NCI-H1092 (cell line): ENCODE results near the gene ANKRD10.

Experiments
- DNase-seq: peaks from one replicate; lab custom pipeline; 2025; lab: John Stamatoyannopoulos, UW

Gene ANKRD10

DNA sequence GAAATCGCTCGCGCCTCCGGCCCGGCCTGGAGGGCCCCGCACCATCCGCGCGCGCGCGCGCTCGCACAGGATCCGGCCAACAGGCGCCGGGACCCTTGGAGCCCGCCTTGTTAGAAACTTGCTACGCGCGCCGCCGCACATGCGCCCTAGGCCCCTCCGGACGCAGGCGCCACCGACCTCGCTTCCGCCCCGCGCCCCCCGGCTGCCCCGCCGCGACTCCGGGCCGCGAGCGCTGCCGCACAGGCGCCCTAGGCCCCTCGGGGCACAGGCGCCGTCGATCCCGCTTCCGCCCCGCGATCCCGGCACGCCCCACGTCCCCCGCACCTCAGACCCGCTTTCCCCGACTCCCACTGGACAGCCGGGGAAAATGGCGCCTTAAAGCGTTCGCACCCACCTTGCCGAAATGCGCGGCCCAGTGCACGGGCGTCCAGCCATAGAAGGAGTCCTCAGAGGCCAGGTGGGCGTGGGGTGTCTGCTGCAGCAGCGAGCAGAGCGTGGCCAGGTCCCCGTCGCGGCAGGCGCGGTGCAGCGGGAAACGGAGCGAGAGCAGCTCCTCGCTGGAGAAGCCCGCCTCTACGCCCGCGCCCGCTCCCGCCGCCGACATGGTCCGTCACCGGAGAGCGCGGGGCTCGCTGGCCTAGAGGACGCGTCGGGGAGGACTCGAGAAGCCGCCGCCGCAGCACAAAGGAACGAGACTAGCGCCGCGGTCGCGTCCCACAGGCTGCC is 375 bp downstream of the ANKRD10 start:
- peak; percentile 93 for DNase-seq

DNA sequence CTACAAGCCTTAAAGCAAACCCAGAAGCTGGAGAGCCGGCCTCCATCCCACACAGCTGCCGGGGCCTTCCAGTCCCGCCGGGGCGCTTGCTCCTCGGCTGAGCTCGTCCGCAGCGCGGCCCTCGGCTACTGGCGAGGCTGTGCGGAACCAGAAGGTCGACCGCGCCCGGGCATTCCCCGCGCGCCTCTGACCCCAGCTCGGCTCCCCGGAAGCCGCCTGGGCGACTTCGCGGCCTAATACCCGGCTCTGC is 863 bp downstream of the ANKRD10 start:
- peak; percentile 69 for DNase-seq

DNA sequence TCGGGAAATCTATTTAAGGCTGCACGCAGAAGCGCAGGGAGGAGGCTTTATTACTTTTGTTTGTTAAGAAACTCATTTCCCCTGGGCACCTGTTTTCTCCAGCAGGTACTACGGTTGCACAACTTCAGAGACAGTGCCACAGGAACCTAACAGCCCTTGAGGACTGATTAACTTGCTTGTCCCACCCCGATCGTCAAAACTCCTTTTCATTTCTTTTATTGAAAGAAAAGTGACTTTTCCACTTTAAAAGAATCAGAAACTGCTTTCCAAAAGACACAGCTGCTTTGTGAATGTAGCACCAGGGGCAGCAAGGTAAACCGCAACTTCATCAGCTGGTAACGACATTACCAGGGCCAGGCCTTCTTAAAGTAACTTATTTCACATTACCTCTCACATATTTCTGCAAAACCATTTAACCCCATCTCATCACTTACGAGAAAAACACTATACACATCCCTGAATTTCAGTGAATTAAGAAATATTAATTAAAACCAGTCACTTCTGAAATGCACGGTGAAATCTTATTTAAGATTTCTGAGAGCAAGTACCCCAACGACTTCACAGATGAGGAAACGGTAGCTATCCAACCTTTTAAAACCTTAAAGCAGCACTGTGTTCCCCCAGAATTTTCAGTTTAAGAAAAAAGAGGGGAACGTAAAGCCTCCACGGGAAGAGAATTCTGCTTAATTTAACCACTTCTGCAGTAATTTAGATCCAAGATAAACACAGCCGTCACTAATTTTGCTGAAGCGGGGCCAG is 1.4 kb downstream of the ANKRD10 start:
- DNase-seq: no peak

DNA sequence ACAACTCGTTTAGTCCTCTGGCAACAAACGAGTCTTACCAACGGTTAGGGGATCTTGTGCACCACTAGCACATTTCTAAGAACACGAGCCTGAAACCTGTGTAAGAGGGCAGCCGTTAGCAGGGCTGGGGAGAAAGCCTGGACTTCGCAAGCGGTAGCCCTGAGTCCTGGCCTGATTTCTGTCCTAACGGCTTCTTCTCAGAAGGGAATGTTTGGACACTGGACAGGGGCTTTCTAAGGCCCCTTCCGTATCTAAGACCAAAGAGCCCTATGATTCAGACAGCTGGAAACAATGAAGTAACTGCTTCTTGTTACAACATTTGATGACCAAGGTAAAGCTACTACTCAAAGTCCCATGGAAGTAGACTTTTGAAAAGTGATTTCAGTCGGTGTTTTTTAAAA is 2.2 kb downstream of the ANKRD10 start:
- DNase-seq: no peak

DNA sequence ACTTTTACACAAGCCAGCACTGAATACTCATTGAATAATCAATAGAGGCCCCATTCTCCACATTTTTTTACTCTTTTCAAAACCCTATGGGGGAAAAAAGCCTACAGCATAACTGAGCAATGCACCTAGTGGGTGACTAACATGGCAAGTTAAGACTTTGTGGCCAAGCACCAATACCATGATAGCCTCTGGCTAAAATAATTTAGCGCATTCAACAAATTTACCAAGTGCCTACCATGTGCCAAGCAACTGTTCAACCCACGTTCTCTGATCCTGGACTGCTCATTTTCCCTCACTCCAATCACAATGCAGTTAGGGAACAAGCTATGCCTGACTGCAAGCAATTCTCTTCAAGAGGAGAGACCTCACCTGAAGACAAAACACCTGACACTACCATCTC is 3.0 kb downstream of the ANKRD10 start:
- DNase-seq: no peak

DNA sequence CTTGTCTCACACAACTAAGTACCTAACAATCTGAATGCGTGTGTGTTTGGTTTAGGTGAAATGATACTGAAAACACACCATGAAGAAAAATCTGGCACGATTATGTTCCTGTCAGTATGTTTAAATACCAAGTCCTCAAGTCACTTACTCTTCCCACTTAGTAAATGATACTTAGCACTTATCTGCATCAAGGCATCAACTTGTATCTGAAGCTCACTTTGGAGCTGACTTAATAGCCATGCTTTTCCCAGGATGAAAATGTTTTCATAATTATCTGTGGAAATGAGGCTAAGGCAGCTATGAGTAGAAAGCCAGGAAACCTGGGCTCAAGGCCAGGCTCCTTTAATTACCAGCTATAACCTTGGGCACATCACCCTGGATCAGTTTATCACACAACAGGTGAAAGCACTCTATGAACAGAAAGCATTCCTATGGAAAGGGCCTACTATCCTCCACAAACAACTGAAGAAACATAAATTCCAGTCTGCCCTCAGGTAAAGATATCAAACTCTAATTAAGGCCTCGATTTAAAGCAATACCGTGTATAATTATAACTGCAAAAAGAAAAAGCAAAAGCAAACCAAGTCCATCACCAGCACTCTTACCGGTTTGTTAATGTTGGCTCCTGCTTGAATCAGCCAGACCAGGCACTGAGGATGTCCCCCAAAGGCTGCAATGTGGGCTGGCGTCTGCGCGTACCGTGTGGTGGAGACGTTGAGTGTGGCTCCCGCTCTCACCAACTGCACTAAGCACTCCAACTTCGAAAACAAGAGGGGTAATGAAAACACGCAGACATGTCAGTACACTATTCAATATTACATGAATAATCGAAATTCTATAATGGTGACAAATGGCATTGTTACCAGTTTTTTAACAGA is 4.6 kb downstream of the ANKRD10 start:
- DNase-seq: no peak

DNA sequence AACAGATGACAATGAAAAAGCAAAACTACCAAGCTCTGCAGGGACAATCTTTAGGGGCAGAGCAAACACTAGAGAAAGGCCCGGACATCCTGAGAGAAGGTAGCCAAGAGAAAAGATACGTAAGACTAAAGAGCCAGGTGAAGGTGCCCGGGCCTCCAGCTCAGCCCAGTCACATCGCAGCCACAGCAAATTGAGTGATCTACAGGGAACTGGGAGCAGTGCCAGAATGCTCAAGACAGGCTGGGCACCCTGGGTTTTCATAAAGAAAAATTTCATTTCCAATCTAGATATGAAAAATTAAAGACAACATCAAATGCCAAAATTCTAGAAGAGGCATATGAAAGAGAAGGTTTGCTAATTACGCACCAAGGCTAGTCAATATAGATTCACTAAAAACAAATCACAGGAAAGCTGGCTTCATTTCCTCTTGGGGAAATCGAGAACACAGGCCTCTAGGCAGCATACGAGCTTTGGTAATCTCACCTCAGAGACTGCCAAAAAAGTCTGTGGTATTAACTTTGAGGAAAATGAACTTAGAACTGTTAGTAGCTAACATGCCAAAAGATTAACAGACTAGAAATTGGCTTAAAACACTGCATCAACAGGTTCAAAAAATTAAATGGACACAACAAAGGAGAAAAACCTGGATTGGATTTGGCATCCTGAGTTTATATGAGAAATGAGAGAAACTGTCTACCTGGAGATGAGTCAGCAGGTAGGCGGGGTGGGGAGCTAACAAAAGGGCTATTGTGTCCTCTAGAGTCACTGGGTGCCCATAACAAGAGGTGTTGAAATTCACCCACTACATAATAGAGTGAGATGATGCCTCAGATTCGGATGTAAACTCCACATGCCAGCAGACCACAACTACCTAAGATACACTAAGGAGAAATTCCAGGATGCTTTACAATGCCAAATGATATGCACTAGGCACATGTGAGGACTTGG is 6.6 kb downstream of the ANKRD10 start:
- no peak for DNase-seq

DNA sequence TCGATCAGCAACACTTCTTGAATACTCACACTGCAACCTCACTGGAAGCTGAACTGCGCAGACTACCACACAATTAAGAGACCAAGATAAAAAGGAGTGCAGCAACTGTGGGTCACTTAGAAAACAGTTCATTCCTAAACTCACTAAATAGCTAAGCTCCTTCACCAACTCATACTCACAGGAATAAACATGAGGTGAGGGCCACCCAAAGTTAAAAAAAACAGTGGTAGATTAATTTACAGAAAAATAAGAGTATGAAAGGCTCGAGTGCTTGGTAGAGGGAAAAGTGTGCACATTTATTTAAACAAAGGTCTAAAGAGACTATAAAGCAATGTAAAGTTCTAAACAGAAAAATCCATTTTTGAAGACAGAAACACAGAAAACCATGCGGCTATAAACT is 7.6 kb downstream of the ANKRD10 start:
- DNase-seq: no peak

DNA sequence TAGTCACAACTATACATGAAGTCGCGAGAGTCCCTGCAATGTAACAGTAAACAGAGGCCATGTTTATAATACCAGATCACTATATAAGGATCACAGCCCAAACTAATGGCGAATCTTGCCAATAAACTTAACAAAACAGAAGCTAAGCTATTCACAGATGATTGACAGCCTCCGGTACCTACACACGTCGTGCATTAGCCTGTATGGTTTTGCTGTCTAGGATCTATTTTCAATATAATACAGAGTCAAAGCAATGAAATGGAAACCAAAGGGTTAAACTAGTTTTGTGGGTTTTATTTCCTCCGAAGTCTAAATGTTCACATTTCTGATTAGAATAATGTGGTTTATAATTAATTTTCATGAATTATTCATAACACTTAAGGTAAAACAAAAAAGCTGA is 10.1 kb downstream of the ANKRD10 start:
- DNase-seq: no peak

DNA sequence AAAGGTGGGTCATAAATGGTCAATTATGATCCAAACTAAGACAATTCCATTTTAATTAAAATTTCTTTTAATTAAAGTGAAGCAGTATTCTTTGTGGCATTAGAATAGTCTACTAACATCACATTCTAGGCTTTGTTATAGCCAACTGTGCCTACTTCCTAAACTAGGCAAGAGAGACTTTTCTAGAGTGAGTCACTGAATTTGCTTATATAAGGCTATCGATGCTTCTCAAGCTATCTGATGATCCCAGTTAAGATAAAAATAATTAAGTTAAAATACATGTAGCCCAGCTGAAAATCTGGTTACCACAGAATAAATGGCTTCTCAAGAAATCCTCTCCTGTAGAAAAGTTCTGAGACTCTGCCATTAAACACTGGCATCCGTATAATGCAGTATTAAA is 12.5 kb downstream of the ANKRD10 start:
- no peak for DNase-seq

DNA sequence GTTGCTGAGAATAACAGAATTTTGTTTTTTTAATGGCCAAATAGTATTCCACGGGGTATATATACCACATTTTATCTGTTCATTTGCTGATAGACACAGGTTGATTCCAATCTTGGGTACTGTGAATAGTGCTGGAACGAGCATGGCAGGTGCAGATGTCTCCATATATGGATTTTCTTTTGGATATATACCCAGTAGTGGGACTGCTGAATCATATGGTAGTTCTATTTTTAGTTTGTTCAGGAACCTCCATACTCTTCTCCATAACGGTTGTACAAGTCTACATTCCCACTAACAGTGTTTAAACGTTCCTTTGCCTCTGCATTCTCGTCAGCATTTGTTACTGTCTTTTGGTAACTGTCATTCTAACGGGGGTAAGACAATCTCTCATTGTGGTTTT is 17.3 kb downstream of the ANKRD10 start:
- DNase-seq: no peak

DNA sequence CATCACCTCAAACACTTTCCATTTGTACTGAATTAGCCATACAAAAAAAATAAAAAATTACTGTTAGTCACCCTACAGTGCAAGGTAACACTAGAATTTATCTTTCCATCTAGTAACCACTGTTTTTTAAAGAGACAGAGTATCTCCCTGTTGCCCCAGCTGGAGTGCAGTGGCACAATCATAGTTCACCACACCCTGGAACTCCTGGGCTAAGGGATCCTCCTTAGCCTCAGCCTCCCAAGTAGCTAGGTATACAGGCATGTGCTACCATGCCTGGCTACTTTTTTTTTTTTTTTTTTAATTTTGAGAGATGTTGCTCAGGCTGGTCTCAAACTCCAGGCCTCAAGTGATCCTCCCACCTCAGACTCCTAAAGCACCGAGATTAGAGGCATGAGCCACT is 17.9 kb downstream of the ANKRD10 start:
- no peak for DNase-seq

DNA sequence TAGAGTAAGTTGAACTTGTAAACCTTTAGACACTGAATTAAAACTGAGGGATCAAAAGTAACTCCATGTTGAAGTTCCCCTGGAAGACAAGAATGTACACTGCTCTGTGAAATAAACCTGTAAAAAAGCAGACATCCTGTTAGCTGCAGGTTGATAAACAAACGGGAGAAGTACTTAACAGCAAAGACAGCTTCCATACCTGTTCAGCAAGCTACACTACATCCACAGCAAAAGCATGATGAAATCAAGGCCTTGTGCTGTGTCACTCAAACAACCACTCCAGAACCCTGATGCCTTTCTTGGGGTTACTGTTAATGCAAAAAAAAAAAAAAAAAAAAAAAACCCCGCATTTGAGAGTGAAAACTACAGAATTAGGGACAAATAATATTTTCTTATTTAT is 20.8 kb downstream of the ANKRD10 start:
- no peak for DNase-seq

DNA sequence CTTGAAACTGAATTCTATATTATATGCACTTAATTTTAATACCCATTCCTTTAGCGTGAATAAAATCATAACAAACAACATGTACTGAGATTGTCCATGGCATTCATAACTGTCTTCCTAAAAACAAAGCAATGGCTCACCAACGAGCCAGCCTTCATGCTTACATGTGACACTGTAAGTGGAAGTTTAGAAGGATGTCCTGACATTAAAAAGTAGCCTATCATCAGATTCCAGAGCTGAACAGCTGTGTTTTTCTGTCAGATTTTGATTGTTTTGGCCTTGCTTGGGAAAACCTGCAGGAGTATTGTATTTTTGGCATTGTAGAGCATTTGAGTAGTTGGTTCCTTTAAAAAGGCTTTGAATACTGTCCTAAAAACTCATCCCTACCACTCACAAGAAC is 21.3 kb downstream of the ANKRD10 start:
- DNase-seq: no peak

DNA sequence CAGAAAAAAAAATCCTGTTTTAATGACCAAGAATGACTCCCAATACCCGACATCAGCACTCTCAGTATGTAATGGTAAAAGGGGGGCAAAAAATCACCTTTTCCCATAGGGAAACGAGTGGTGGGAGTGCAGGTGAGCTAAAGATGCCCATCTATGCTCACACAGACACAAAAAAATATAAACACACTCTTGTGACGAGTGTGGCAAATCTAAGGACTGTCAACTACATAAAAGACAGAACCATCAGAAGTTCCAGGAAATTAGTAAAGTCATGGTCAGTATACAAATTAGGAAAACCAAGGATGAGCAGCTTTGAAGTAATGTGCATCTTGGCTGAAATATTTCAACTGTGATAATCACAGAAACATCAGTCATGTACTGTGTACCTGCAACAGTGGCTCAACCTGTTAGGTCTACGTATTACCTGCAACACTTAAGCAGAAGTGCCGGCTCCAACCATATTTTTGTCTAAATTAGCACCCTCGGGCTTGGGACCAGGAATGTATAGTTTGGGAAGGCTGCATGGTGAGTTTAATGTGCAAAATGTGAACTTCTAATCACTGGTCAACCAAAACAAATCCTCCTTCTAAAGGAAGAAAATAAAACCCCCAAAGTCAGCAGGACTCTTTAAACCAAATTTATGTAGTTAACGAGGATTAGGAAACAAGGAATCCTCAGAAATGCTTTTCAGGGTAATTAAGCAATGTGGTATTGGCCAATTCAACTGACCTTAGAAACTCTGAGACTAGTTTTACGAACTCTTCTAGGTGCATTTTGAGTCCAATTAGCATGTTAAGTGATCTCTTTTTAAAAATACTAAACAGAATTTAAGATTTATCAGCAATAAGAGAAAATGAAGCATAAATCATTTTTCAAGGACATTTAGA is 24.3 kb downstream of the ANKRD10 start:
- no peak for DNase-seq

DNA sequence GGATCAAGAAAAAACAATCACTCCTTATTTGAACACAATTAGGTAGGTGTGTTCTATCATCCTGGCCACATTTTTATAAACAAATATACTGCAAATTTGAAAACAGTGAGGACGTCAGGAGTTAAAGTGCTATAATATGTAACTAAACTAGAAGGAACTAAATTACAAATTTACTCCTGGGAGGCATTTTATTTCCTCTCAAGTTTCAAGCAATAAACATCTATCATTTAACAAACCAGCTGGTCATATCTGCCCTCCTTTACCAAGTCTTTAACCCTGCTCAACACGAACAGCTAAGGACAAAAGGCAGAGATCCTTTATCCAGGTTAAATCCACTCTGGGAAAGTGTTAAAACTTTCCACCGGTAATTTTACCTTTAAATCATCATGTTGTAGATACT is 26.5 kb downstream of the ANKRD10 start:
- no peak for DNase-seq

DNA sequence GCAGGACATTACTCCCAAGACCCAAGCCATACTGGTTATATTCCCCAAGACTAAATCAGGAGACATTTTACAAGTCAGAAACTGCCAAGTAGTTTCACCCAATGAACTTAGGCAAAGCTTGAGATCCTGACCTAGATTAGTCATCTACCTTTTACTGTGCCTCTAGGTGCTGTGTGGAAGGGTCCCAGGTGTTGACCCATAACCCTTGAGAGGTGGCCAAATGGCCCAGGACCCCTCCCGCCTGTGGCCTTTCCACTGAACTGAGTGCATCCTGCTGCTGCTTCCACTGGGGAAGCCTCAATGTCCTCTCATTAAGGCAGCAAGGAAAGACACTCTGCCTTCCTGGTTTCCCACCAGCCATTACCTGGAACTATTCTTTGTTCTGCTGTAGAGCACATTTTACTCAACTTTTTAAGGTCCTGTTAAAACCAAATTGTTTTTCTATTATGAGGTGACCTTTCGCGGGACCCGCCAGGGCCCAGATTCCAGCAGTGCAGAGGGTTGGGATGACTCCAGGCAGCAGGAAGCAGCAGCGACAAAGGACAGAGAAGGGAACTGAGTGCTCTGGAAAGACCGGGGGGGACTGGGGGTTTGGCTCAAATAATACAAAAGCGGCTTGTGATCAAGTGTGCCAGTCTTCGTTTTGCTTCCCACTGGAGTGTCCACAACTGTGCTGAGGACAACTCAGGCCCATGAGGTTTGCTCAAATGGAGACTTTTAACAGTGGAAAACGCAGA is 27.1 kb downstream of the ANKRD10 start:
- no peak for DNase-seq

DNA sequence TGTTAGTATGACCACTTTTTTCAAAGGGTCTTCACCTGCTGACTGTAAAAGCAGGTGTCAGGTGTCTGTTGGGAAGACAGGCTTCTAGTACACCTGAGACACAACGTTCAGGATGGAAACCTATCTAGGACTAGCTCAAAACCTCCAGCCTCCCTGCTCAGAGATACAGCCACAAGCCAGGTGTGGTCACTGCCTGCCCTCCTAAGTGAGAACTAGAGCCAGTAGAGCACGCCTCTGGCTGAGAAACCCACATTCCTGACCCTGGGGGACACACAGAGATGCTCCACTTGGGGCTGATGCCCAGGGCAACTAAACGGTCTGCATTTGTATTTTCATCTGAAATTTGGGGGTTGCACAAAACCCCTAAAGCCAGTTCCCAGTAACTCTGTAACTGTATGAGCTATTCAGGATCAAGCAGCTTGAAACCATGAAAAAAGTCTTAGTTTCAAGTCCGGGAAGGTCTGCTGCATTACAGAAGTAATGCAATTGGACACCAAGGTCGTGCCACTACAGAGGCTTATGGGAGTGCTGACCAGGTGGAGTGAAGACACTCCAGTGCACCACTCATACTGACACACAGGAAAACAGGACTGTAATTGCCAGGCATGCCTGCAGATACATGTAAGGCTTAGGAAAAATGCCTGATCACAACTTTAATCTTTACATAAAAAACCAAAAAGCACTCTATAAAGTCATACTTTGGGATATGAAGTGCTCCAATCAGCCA is 27.8 kb downstream of the ANKRD10 start:
- no peak for DNase-seq
